GM19324 (cell line): Measurements from ENCODE around the gene TMED5.
"Not testable (repeated sequence)": the region's sequence is repeated elsewhere in the genome, so short reads cannot be mapped to it uniquely, and the experiment has no call there.

ENCODE experiments used
- ATAC-seq: cut with Tn5 transposase; IDR thresholded peaks from one replicate; pipeline ENCODE4 v1.9.1; 2021; ENCODE audit warnings: mild to moderate bottlenecking, moderate library complexity; ENCODE audit not compliant: unreplicated experiment, low FRiP score

Gene TMED5

GRCh38 chr1:93174638-93175037 is 5.6 kb downstream of the TMED5 start:
- ATAC-seq = not testable (repeated sequence)

GRCh38 chr1:93172778-93173177 is 7.4 kb downstream of the TMED5 start:
- ATAC-seq = no peak

GRCh38 chr1:93171549-93172034 is 8.6 kb downstream of the TMED5 start:
- no peak for ATAC-seq

DNA sequence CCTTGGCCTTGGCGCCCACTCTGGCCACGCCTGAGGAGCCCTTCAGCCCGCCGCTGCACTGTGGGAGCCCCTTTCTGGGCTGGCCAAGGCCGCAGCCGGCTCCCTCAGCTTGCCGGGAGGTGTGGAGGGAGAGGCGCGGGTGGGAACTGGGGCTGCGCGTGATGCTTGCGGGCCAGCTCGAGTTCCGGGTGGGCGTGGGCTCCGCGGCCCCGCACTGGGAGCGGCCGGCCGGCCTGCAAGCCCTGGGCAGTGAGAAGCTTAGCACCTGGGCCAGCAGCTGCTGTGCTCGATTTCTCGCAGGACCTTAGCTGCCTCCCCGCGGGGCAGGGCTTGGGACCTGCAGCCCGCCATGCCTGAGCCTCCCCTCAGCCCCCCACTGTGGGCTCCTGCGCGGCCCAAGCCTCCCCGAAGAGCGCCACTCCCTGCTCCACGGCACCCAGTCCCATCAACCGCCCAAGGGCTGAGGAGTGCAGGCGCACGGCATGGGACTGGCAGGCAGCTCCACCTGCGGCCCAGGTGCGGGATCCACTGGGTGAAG is 10.0 kb downstream of the TMED5 start:
- not testable (repeated sequence) for ATAC-seq

- no peak for ATAC-seq
These were observed 13.2 kb downstream of the TMED5 start for GRCh38 chr1:93167006-93167405.

GRCh38 chr1:93165895-93166294 is 14.3 kb downstream of the TMED5 start:
- ATAC-seq = not testable (repeated sequence)

DNA sequence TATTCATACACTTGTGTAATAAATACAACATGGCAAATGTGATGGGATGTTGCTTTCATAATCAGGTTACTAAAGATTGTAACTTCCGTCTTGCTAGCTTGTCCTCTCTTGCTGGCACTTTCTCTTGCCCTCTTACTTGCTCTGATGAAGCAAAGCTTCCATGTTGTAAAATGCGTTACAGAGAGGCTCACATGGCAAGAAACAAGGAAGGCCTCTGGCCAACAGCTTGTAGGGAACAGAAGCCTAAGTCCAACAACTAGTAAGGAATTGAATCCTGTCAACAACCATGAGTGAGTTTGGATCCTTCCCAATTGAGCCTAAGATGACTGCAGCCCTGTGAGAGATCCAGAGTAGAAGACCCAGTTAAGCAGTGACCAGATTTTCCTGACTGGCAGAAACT is 15.4 kb downstream of the TMED5 start:
- no peak for ATAC-seq

DNA sequence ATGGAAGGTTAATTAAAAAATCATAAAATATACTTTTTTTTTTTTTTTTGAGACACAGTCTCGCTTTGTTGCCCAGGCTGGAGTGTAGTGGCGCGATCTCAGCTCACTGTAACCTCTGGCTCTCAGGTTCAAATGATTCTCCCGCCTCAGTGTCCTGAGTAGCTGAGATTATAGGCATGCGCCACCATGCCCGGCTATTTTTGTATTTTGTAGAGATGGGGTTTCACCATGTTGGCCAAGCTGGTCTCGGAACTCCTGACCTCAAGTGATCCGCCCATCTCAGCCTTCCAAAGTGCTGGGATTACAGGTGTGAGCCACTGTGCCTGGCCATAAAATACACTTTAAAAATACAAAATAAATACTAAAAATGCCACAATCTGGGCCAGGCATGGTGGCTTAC is 16.9 kb downstream of the TMED5 start:
- not testable (repeated sequence) for ATAC-seq

DNA sequence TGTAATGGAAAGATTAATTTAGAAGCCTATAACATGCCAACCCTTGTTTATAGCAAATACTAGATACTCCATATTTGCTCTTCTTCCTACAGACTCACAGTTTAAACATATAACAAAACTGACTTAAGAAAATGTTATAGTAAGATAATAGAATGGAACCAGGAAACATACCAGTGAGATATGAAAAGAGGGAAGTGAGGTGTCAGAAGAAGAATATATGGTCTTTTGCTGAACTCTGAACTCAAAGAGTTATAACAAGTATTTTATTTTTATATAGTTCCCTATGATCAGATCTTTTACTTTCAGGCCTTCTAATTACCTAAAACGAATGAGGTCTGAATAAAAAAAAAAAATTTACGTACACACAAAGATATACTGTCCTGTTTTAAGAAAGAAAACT is 20.9 kb downstream of the TMED5 start:
- ATAC-seq = no peak

DNA sequence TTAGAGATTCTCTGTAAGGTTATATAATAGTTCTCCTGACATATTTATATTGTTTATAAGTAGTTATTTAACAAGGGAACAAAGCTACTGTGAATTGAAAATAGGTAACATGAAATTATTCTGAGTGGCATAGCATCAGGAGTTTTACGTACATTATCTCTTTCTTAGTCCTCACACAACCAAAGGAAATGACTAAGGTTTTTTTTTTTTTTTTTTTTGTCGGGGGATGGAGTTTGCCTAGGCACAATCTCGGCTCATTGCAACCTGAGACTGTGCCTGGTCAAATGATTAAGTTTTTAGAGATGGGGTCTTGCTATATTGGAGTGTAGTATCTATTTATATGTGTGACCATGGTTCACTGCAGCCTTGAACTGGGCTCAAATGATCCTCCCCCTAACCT is 24.9 kb downstream of the TMED5 start:
- no peak for ATAC-seq

DNA sequence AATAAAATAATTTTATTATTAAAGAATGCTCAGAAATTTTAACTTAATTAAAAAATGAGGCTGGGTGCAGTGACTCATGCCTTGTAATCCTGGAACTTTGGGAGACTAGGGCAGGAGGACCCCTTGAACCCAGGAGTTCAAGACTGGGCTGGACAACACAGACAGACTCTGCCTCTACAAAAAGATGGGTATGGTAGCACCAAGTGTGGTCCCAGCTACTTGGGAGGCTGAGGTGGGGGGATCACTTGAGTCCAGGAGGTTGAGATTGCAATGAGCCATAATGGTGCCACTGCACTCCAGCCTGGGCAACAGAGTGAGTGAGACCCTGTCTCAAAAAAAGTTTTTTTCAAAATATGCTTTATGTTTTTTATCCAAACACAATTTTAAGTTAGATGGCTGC is 25.3 kb downstream of the TMED5 start:
- ATAC-seq = no peak

- ATAC-seq = no peak
These were observed 27.4 kb downstream of the TMED5 start for GRCh38 chr1:93152835-93153234.

- no peak for ATAC-seq
These were observed 28.7 kb downstream of the TMED5 start for GRCh38 chr1:93151474-93151873.

DNA sequence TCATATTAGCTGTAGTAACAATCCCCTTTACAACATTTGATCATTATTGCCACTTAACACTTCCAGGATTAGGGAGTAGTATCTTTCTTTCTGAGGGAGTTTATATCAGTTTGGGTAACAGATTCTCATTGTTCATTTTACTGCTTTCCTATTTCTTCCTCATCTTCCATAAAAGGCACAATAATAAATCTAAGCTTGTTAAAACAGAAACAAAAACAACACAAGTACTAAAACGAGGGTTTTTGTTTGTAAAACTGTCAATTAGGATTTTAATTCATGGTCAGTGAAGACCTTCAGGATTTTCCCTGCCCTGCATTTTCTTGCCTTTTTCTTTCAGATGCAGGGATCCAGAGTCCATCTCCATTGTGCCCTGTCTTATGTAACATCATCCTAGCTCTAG is 29.5 kb downstream of the TMED5 start:
- ATAC-seq = no peak

DNA sequence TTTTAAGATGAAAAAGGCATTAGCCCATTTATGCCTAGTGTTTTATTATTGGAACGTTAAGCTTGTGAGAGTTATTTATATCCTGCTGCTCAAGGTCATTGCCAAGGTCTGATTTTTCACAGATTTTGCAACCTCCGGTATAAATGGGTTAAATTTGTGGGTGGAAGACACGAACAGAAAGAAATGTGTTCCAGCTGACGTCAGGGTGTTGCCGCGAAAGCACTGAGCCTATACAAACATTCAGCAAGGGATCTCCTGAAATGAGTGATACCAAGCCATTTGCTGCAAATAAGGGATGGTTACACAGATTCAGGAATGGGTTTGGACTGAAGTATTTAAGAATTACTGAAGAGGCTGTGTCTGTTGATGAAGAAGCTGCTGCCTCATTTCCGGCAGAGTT is 32.2 kb downstream of the TMED5 start:
- no peak for ATAC-seq

GRCh38 chr1:93143769-93144168 is 36.4 kb downstream of the TMED5 start:
- no peak for ATAC-seq

DNA sequence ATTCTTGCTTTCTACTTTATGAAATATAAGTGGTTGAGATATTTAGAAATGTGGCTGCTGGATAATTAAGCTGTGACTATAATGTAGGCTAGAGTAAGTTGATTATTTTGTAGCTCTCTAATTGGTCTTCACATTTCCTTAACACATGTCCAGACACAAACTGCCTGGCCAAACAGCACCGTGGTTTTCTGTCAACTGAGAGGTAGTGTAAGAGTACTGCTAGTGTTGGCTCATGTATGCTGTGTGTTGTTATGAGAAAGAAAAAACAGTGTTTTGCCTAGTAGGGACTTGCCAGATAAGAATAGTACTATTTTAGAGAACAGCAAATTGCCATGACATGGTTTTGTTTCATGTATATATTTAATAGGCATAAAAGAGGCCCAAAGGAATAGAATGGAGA is 37.1 kb downstream of the TMED5 start:
- no peak for ATAC-seq

GRCh38 chr1:93142161-93142560 is 38.1 kb downstream of the TMED5 start:
- no peak for ATAC-seq

- ATAC-seq = no peak
These were observed 40.1 kb downstream of the TMED5 start for GRCh38 chr1:93140106-93140505.

DNA sequence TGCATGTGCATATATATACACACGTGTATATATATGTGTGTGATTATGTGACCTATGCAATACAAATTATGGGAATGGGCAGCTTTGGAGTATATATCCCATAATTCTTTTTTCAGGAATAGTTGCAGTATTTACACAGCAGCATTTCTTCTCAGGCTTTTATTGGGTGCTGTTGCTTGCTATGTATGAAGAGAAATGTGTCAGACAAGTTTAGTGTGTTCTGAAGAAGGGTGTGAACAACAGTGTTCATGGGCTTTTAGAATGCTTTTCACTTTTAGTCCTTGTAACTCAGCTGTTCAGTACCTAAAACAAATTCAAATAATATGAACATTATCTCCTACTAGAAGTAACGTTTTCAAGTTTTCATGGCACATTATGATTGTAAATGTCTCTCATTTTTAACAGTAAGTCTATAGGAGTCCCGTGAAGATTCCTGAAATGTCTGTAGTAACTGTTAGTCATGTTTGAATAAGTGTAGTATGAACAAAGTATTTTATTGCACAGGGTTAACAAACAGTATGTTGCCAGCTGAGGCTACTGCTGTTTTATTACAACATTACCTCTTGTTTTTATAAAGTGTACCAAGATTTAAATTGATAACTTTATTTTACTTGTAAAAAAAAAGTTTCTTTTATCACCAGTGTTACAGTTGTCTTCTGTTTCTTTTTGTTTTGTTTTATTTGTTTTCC is 42.5 kb downstream of the TMED5 start:
- ATAC-seq = no peak

- ATAC-seq = no peak
These were observed 43.8 kb downstream of the TMED5 start for GRCh38 chr1:93136445-93136844.

GRCh38 chr1:93132638-93133037 is 47.6 kb downstream of the TMED5 start:
- no peak for ATAC-seq
